ENCODE results near the gene TSPAN17.

GRCh38 chr5:176693477-176693851 lies 46.2 kb downstream of the TSPAN17 start:
- TF ChIP-seq POLR2AphosphoS5 (IDR thresholded peaks at IDR 0.05; ENCODE audit: low read depth, low read length) (no peak), TAF1 (IDR thresholded peaks at IDR 0.05; ENCODE audit: borderline replicate concordance, insufficient read depth, low read length) (no peak), SIN3A (IDR thresholded peaks at IDR 0.05; ENCODE audit: borderline replicate concordance, insufficient read depth, low read length) (no peak), REST (IDR thresholded peaks at IDR 0.05; ENCODE audit: insufficient read depth in 1 of 2, low read depth in 2 of 2, low read length in 2 of 2) (no peak)

All from PFSK-1 (cell line).